ENCODE results near the gene EDEM1. TPM values are rescaled to one million over a fixed set of nuclear protein-coding genes. Genes with fewer than 3 reads are reported as not detected.

Gene EDEM1
- 27.6 and 34.6 TPM in 2 replicates for total RNA-seq

GRCh38 chr3:5187156-5187919 is at the start of gene EDEM1:
Gene EDEM1, plus strand, starts transcription at chr3:5187707. Its CDS starts 99 bp downstream, at chr3:5187806.

Small RNA genes lying within 50 kb of the gene (small RNA-seq; reads per million reads assigned to genes)
- not detected for gene MIR4790
- gene RN7SL553P: not detected

Other genes with a start within 250 kb of the EDEM1 start
- 25.7 and 43.4 TPM in 2 replicates for gene BHLHE40, start 208.3 kb upstream of the EDEM1 start, total RNA-seq
- 59.9 and 71.9 TPM in 2 replicates for gene ARL8B, start 65.4 kb upstream of the EDEM1 start, total RNA-seq

Data from subcutaneous preadipocyte (primary cell).